HG02885 (cell line): ENCODE measurements around the gene C2CD2L.
"Not testable (repeated sequence)": the region's sequence is repeated elsewhere in the genome, so short reads cannot be mapped to it uniquely, and the experiment has no call there.

Experiments
- ATAC-seq: cut with Tn5 transposase; IDR thresholded peaks from one replicate; pipeline ENCODE4 v1.9.1; 2021; ENCODE audit warnings: mild to moderate bottlenecking; ENCODE audit not compliant: unreplicated experiment, poor library complexity

Gene C2CD2L

GRCh38 chr11:119106564-119107537, at the start of gene C2CD2L:
Gene C2CD2L, plus strand, starts transcription at chr11:119107344. Its CDS starts 398 bp downstream, at chr11:119107742.
- ATAC-seq = peak; percentile 77

- ATAC-seq = not testable (repeated sequence)
Measured at GRCh38 chr11:119059128-119059527, 48.0 kb upstream of the C2CD2L start.

GRCh38 chr11:119061256-119061655, 45.9 kb upstream of the C2CD2L start:
- ATAC-seq = no peak

DNA sequence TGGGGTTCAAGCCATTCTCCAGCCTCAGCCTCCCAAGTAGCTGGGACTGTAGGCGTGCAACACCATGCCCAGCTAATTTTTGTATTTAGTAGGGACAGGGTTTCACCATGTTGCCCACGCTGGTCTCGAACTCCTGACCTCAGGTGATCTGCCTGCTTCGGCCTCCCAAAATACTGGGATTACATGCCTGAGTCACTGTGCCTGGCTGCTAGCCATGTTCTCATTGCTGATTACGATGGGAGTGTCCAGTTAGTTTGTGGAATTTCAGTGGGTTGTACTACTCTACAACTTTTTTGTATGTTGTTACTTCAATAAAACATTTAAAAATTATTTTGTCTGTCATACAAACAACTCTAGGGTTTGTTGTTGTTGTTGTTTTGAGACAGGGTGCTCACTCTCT, 44.4 kb upstream of the C2CD2L start:
- ATAC-seq = no peak

DNA sequence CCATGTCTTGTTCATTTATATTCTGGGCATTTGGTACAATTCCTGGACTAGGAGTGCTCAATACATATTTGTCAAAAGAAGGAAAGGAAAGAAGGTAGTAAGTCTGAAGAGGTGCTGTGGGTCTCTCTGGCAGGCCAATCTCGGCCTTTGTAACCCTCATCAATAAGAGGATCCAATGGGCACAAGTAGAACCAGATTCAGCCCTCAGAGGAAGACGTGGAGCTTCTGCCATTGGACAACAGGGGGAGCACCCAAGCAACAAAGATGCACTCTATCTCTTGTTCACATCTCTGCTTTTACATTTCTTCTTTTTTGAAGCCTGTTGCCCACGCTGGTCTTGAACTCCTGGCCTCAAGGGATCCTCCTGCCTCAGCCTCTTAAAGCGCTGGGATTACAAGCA, 41.8 kb upstream of the C2CD2L start:
- no peak for ATAC-seq

DNA sequence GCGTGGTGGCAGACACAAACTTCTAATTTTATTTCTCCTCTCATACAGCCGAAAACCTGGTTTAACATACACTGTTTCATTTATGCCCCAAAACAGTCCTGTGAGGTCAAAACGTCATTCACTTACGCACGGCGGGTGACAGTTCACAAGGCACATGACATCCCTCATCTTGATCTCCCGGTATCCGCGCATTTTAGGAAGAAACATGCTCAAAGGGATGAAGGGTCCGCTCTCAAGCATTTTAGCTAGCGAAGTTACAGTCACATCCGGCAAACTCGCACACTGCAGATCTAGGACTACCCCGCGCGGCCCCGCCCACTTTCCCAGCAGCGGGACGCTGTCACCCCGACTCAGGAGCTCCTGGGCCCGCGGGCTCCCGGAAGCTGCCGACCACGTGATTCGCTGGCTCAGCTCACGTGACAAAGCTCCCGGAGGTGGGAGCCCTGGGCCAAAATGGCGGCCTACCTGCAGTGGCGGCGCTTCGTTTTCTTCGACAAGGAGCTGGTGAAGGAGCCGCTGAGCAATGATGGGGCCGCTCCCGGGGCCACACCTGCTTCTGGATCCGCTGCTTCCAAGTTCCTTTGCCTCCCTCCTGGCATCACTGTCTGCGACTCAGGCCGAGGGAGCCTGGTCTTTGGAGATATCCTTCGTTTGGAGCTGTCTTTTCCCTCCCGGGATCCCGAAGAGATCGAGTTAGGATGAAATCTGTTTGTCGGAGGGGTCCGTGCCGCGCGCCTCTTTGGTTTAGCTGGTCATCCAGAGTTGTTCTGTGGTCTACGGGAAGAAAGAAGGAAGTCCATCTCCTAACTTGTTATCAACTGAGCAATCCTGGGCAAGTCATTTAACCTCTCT, 39.5 kb upstream of the C2CD2L start, which contains the start of gene VPS11:
Gene VPS11, plus strand, starts transcription at position 448 of the 852 bp plus-strand sequence. Its CDS starts 6 bp downstream, at position 454.
- peak; percentile 92 for ATAC-seq

DNA sequence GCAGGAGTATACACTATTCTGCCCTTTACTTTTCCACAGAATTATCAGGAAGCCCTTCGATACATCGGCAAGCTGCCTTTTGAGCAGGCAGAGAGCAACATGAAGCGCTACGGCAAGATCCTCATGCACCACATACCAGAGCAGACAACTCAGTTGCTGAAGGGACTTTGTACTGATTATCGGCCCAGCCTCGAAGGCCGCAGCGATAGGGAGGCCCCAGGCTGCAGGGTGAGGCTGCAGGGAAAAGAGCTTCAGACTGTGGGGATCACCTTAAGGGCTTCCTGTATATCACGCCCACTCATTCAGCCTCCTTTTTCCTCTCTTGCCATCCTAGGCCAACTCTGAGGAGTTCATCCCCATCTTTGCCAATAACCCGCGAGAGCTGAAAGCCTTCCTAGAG, 29.3 kb upstream of the C2CD2L start:
- no peak for ATAC-seq

DNA sequence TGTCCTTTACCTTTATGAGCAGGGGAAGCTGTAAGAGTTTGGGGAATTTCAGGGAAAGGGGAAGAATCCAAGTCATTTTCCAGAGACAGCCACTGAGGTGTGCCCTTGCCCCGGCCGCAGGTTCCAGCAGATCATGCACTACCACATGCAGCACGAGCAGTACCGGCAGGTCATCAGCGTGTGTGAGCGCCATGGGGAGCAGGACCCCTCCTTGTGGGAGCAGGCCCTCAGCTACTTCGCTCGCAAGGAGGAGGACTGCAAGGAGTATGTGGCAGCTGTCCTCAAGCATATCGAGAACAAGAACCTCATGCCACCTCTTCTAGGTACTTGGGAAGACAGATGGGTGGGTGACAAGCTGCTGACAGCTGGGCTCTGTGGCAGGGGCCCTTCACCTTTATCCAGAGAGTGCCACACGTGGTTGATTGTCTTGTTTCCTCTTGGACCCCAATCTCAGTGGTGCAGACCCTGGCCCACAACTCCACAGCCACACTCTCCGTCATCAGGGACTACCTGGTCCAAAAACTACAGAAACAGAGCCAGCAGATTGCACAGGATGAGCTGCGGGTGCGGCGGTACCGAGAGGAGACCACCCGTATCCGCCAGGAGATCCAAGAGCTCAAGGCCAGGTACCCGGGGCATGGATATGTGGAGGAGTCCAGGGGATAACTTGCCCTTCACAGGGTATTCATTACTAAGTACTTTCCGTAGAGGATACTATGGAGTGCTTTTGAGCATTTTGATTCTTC, 28.3 kb upstream of the C2CD2L start:
- ATAC-seq = no peak

- ATAC-seq = no peak
Measured at GRCh38 chr11:119081682-119082260, 25.4 kb upstream of the C2CD2L start.

GRCh38 chr11:119084663-119085436, 22.3 kb upstream of the C2CD2L start, which contains the start of gene HMBS:
Gene HMBS, plus strand, starts transcription at chr11:119084881. Its CDS starts 153 bp downstream, at chr11:119085034.
- peak; percentile 92 for ATAC-seq

- peak; percentile 23 for ATAC-seq
Measured at GRCh38 chr11:119085437-119085847, 21.7 kb upstream of the C2CD2L start.

DNA sequence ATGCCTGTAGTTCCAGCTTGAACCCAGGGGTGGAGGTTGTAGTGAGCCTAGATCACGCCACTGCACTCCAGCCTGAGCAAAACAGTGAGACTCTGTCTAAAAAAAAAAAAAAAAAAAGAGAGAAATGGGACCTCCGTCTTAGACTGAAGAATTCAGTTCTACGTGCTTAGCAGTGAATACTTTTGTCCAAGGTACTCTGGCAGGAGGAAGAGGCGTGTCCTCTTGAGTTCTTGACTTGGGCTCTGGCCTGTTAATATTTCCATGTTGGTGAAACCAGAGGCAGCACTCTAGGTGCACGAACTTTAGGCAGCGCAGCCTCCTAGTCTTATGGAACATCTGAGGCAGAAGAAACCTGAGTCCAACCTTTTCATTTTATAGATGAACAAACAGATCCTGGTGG, 20.0 kb upstream of the C2CD2L start:
- no peak for ATAC-seq

- ATAC-seq = no peak
Measured at GRCh38 chr11:119087747-119088241, 19.4 kb upstream of the C2CD2L start.

- no peak for ATAC-seq
Measured at GRCh38 chr11:119088406-119088805, 18.7 kb upstream of the C2CD2L start.

GRCh38 chr11:119089319-119089718, 17.8 kb upstream of the C2CD2L start:
- no peak for ATAC-seq

GRCh38 chr11:119091178-119091577, 16.0 kb upstream of the C2CD2L start:
- no peak for ATAC-seq

DNA sequence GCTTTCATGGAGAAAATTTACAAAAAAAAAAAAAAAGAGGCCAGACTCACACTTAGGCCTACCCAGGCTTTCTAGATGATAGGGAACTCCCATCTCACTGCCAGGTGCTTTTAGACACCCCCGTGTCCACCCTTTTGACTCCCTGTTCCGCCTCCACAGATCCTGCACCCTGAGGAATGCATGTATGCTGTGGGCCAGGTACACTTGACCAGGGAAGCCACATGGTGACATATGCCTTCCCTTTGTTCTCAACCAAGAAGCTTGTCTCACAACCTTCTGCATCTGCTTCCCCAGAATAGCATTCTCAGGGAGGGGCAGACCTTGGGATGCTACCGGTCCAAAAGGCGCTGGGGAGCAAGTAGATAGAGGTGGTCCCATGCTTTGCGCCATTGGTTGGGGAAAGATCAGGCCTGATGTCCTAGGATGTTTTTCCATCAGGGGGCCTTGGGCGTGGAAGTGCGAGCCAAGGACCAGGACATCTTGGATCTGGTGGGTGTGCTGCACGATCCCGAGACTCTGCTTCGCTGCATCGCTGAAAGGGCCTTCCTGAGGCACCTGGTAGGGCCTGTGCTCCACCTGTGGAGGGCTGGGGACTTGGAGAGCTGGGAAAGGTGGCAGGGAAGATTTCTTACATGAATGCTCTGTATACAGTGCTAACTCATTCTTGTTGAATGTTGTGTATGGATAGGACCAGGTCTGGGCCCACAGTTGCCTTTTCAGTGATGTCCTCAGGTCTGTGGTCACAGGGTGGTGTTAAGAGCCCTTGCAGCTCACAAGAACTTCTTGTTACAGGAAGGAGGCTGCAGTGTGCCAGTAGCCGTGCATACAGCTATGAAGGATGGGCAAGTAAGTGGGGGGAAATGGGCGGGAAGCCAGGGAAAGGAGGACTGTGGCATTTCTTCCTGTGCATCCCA, 14.9 kb upstream of the C2CD2L start:
- ATAC-seq = no peak
